Measurements from ENCODE around the gene PRTN3.

PRTN3 gene

GRCh38 chr19:867855-868457, 27.2 kb downstream of the PRTN3 start:
- Mint-ChIP-seq H3K4me1 (ENCODE audit: low read depth) (peaks cover 11% of the 10 kb centered on the region), H3K4me3 (no peak overlapping the region), H3K36me3 (ENCODE audit: low read depth) (peaks cover 19% of the 10 kb centered on the region), H3K27ac (no peak overlapping the region), H3K27me3 (ENCODE audit: low read depth) (no peaks in the 10 kb centered on the region), H3K9me3 (no peaks in the 10 kb centered on the region)
- DNase-seq (ENCODE audit: low spot score): no peak

GRCh38 chr19:868458-869244, 27.9 kb downstream of the PRTN3 start:
- Mint-ChIP-seq H3K4me1 (ENCODE audit: low read depth) (peaks cover 8% of the 10 kb centered on the region), H3K9me3 (no peaks in the 10 kb centered on the region), H3K27me3 (ENCODE audit: low read depth) (no peaks in the 10 kb centered on the region), H3K4me3 (no peak overlapping the region), H3K36me3 (ENCODE audit: low read depth) (peaks cover 21% of the 10 kb centered on the region), H3K27ac (peak overlapping the region; percentile 15)
- no peak for DNase-seq (ENCODE audit: low spot score)

GRCh38 chr19:869245-870177, 28.7 kb downstream of the PRTN3 start:
- peaks cover 5% of the 10 kb centered on the region for H3K4me1 Mint-ChIP-seq (ENCODE audit: low read depth)
- H3K4me3 Mint-ChIP-seq: no peak overlapping the region
- peaks cover 21% of the 10 kb centered on the region for H3K36me3 Mint-ChIP-seq (ENCODE audit: low read depth)
- no peak for DNase-seq (ENCODE audit: low spot score)
- H3K9me3 Mint-ChIP-seq: no peaks in the 10 kb centered on the region
- no peak overlapping the region for H3K27ac Mint-ChIP-seq
- no peaks in the 10 kb centered on the region for H3K27me3 Mint-ChIP-seq (ENCODE audit: low read depth)

GRCh38 chr19:870314-870713, 29.5 kb downstream of the PRTN3 start:
- Mint-ChIP-seq H3K36me3 (ENCODE audit: low read depth) (peaks cover 21% of the 10 kb centered on the region), H3K9me3 (no peaks in the 10 kb centered on the region), H3K4me3 (peak overlapping the region; percentile 22), H3K27me3 (ENCODE audit: low read depth) (no peaks in the 10 kb centered on the region), H3K27ac (peak overlapping the region; percentile 68), H3K4me1 (ENCODE audit: low read depth) (peaks cover 5% of the 10 kb centered on the region)
- no peak for DNase-seq (ENCODE audit: low spot score)

GRCh38 chr19:870963-871401, 30.2 kb downstream of the PRTN3 start:
- Mint-ChIP-seq H3K4me3 (no peak overlapping the region), H3K36me3 (ENCODE audit: low read depth) (peaks cover 19% of the 10 kb centered on the region), H3K4me1 (ENCODE audit: low read depth) (peaks cover 5% of the 10 kb centered on the region), H3K27ac (no peak overlapping the region), H3K9me3 (no peaks in the 10 kb centered on the region), H3K27me3 (ENCODE audit: low read depth) (no peaks in the 10 kb centered on the region)
- DNase-seq (ENCODE audit: low spot score): no peak

DNA sequence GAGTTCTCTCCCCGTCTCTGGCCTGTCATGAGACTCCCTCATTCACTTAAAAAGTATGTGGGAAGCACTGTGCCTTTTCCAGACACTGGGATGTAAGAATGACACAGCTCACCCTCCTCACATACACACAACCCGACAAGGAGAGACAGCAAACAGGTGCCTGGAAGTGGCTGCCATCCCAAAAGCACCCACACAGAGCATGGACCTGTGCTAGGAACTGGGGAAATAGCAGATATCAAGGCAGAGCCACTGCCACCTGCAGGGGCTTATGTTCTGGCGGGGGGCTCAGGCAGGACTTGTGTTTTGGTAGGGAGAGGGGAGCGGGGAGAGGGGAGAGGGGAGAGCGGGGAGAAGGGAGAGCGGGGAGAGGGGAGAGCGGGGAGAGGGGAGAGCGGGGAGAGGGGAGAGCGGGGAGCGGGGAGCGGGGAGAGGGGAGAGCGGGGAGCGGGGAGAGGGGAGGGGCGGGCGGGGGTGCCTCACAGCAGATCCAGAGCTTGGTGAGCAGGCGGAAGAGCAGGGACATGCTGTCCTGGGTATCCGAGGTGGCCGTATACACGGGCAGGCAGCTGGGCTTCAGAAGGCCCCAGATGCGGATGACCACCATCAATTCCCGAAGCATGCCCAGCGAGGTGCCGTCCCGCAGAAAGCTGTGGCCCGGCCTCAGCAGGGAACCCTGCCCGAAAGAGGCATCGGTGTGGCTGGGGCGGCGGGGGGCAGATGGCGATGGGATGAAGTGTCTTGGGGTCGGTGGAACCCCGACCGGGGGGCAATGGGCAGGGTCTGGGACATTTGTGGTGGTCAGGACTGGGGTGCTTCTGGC, 30.9 kb downstream of the PRTN3 start:
- peaks cover 19% of the 10 kb centered on the region for H3K36me3 Mint-ChIP-seq (ENCODE audit: low read depth)
- H3K4me1 Mint-ChIP-seq (ENCODE audit: low read depth): peaks cover 5% of the 10 kb centered on the region
- peak overlapping the region; percentile 84 for H3K4me3 Mint-ChIP-seq
- H3K27me3 Mint-ChIP-seq (ENCODE audit: low read depth): no peaks in the 10 kb centered on the region
- H3K27ac Mint-ChIP-seq: peak overlapping the region; percentile 92
- no peak for DNase-seq (ENCODE audit: low spot score)
- no peaks in the 10 kb centered on the region for H3K9me3 Mint-ChIP-seq

GRCh38 chr19:872266-872951, 31.6 kb downstream of the PRTN3 start:
- Mint-ChIP-seq H3K36me3 (ENCODE audit: low read depth) (peaks cover 17% of the 10 kb centered on the region), H3K4me3 (peak overlapping the region; percentile 84), H3K27ac (peak overlapping the region; percentile 92), H3K4me1 (ENCODE audit: low read depth) (peaks cover 5% of the 10 kb centered on the region), H3K27me3 (ENCODE audit: low read depth) (no peaks in the 10 kb centered on the region), H3K9me3 (no peaks in the 10 kb centered on the region)
- DNase-seq (ENCODE audit: low spot score): peak; percentile 78

- peak; percentile 52 for DNase-seq (ENCODE audit: low spot score)
- Mint-ChIP-seq H3K27ac (peak overlapping the region; percentile 86), H3K4me1 (ENCODE audit: low read depth) (peaks cover 5% of the 10 kb centered on the region), H3K36me3 (ENCODE audit: low read depth) (peaks cover 15% of the 10 kb centered on the region), H3K27me3 (ENCODE audit: low read depth) (no peaks in the 10 kb centered on the region), H3K9me3 (no peaks in the 10 kb centered on the region), H3K4me3 (peak overlapping the region; percentile 52)
These were observed 32.3 kb downstream of the PRTN3 start for GRCh38 chr19:873084-873483.

DNA sequence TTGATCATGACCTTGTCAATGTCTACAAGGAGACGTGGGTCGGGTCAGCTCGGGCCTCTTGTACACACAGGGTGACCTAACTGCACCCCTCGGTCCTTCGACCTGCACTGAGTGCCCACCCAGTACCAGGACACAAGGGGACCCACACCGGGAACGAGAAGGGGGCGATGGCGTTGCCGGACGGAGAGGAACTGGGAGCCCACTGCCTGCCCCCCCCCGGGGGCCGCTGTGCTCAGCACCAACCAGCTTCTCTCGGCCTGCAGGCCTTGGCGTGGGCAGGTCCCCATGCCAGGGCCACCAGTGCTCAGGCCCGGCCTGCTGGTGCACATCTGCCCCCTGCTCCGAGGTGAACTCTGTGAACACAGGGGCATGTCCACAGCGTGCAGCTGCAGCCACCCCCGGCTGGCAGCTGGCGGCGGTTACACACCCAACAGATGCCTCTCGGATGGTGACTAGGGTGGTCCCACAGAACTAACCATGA, 32.8 kb downstream of the PRTN3 start:
- H3K4me1 Mint-ChIP-seq (ENCODE audit: low read depth): peaks cover 5% of the 10 kb centered on the region
- peaks cover 13% of the 10 kb centered on the region for H3K36me3 Mint-ChIP-seq (ENCODE audit: low read depth)
- no peak for DNase-seq (ENCODE audit: low spot score)
- no peak overlapping the region for H3K27ac Mint-ChIP-seq
- H3K4me3 Mint-ChIP-seq: no peak overlapping the region
- H3K27me3 Mint-ChIP-seq (ENCODE audit: low read depth): no peaks in the 10 kb centered on the region
- no peaks in the 10 kb centered on the region for H3K9me3 Mint-ChIP-seq

- Mint-ChIP-seq H3K9me3 (no peaks in the 10 kb centered on the region), H3K36me3 (ENCODE audit: low read depth) (peaks cover 10% of the 10 kb centered on the region), H3K4me3 (no peak overlapping the region), H3K4me1 (ENCODE audit: low read depth) (peaks cover 5% of the 10 kb centered on the region), H3K27ac (no peak overlapping the region), H3K27me3 (ENCODE audit: low read depth) (no peaks in the 10 kb centered on the region)
- DNase-seq (ENCODE audit: low spot score): no peak
These were observed 34.6 kb downstream of the PRTN3 start for GRCh38 chr19:875265-875879.

DNA sequence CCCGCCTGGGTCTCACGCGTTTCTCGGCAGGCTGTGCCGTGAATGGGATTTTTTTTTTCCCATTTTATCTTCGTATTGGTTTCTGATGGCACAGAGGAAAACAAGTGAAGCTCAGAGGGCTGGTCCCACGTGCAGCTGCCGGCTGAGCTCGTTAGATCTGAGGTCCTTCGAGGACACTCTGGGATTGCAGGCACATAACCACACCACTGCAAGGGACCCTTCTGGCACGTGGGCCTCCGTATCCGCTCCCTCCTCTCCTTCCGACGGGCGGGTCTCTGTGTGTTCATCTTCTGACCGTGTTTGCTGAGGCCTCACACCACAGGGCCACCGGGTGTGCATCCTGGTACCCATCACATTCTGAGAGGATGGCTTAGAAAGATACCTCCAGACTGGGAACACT, 35.3 kb downstream of the PRTN3 start:
- Mint-ChIP-seq H3K27me3 (ENCODE audit: low read depth) (no peaks in the 10 kb centered on the region), H3K9me3 (no peaks in the 10 kb centered on the region), H3K4me3 (no peak overlapping the region), H3K27ac (no peak overlapping the region), H3K4me1 (ENCODE audit: low read depth) (peaks cover 5% of the 10 kb centered on the region), H3K36me3 (ENCODE audit: low read depth) (peaks cover 9% of the 10 kb centered on the region)
- DNase-seq (ENCODE audit: low spot score): no peak

DNA sequence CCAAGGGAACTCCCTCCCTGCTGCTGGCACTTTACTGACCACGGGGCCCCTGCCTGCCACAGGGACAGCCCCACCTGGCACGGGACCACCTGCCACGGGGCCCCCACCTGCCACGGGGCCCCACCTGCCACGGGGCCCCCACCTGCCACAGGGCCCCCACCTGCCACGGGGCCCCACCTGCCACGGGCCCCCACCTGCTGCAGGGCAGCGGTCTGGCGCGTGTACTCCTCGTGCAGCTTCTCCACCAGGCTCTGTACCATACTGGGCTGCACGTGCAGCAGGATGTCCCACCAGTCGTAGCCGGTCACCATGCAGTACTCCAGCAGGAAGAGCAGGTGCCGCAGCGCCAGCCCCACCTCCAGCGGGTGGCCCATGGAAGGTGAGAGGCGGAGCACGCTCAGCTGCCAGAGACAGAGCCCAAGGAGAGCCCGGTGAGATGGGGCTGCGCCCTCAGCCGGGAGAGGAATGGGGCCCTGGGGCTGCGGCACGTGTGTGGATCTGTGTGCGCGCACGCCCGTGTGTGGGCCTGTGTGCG, 36.0 kb downstream of the PRTN3 start:
- Mint-ChIP-seq H3K4me1 (ENCODE audit: low read depth) (peaks cover 5% of the 10 kb centered on the region), H3K36me3 (ENCODE audit: low read depth) (peaks cover 12% of the 10 kb centered on the region), H3K9me3 (no peaks in the 10 kb centered on the region), H3K27ac (no peak overlapping the region), H3K4me3 (no peak overlapping the region), H3K27me3 (ENCODE audit: low read depth) (no peaks in the 10 kb centered on the region)
- DNase-seq (ENCODE audit: low spot score): no peak

Measured in T-helper 2 cell treated with Interferon-gamma antibody and Interleukin-4, amounts not matched to agents 5 μg/mL and 100 μg/mL, for 36 hours (primary cell).